Suprapubic skin (tissue), 4 donors: ENCODE data around the gene TPCN2. TPM values are rescaled to one million over a fixed set of nuclear protein-coding genes. Genes with fewer than 3 reads are reported as not detected.

Experiments
- DNase-seq, 2 donors: peaks; one replicate each; pipeline ENCODE4 v3.0.0-alpha.2; 2019; ENCODE audit warnings: low spot score in 2 of 2
- H3K27ac ChIP-seq: fragments of 200-600 bp; sonication (generic); one replicate; pipeline ENCODE4 v1.5.1; 2019
- H3K27me3 ChIP-seq: fragments of 200-600 bp; sonication (generic); one replicate; pipeline ENCODE4 v1.5.1; 2019
- H3K36me3 ChIP-seq: fragments of 200-600 bp; sonication (generic); one replicate; pipeline ENCODE4 v1.5.1; 2019
- H3K4me1 ChIP-seq: fragments of 200-600 bp; sonication (generic); one replicate; pipeline ENCODE4 v1.5.1; 2019
- H3K4me3 ChIP-seq: fragments of 200-600 bp; sonication (generic); one replicate; pipeline ENCODE4 v1.5.1; 2019; ENCODE audit warnings: mild to moderate bottlenecking
- H3K9me3 ChIP-seq: fragments of 200-600 bp; sonication (generic); one replicate; pipeline ENCODE4 v1.5.1; 2019
- EP300 ChIP-seq: sonication (generic); formaldehyde crosslinking; IDR thresholded peaks from one replicate; pipeline ENCODE4 v1.6.1; 2017; ENCODE audit warnings: antibody characterized with exemption
- POLR2A ChIP-seq, 2 donors: fragments of 450-650 bp; IDR thresholded peaks; one replicate each; pipeline ENCODE4 v1.6.1; 2017; ENCODE audit warnings: antibody characterized with exemption in 2 of 2, mild to moderate bottlenecking in 2 of 2, moderate library complexity in 2 of 2
- POLR2AphosphoS5 ChIP-seq, 3 donors: sonication (generic); formaldehyde crosslinking; IDR thresholded peaks; one replicate each; pipeline ENCODE4 v1.6.1; 2017; ENCODE audit warnings: antibody characterized with exemption in 3 of 3
- WGBS: methylation state at CpG from one replicate; pipeline ENCODE4 v1.1.5; 2018; 5-methylcytosine and 5-hydroxymethylcytosine counted together
- total RNA-seq, 4 donors: library from RNA; depleted of rRNA; stranded (reverse); fragments of >200 nt; gene quantifications; one replicate each; pipeline ENCODE4 v1.1.0, GENCODE V29; 2016
- TF ChIP-seq, protein P1 (sequence below), 2 donors: fragments of 200-600 bp in 1 of 2; fragments of 450-650 bp in 1 of 2; sonication (generic) in 1 of 2; IDR thresholded peaks; one replicate each; pipeline ENCODE4 v1.5.1; 2016 to 2019; ENCODE audit warnings: antibody characterized with exemption in 2 of 2, mild to moderate bottlenecking in 1 of 2, moderate library complexity in 1 of 2

Gene TPCN2
- total RNA-seq, 4 donors from 2014 or later = 8.4 to 30.3 (median 24.4) TPM

DNA sequence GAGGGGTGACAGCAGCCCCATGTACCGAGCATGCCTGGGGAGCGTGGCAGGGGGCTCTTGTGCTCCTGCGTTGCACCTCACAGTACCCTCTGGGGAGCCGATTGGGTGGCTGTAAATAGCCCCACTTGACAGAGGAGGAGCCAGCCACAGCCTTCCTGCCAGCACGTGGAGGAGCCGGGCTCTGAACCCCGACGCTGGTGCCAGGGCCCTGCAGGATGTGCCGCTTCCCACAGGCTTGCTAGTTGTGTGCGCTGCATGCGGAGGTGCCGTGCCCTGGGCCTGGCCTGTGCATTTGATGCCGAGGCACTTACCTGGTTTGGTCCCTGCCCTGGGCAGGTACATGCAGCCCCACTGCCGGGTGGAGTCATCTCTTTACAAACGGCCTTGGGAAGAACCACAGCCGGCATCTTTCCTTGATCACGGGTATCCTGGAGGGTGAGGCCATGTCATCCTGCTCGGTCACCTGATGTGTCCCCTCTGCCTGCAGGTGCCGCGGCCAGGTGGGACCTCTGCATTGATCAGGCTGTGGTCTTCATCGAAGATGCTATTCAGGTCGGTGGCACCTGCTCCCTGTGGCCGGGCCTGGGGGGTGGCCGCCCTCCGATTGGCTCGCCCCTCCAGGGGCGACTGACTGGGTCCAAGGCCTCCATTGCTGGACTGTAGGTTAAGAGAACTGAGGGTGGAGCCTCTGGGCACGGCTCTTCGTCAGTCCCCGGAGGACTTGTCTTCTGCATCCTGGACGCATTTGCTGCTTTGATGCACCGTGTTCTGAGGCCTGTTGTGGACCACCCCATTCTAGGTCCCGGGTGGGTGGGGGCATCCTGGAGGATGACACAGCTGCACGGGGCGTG, 5.0 kb downstream of the TPCN2 start:
- TF ChIP-seq EP300 (no peak), POLR2A (IDR thresholded peaks at IDR 0.05) (no peak), POLR2AphosphoS5 (IDR thresholded peaks at IDR 0.05) (no peak)
- TF ChIP-seq, protein P1, sequence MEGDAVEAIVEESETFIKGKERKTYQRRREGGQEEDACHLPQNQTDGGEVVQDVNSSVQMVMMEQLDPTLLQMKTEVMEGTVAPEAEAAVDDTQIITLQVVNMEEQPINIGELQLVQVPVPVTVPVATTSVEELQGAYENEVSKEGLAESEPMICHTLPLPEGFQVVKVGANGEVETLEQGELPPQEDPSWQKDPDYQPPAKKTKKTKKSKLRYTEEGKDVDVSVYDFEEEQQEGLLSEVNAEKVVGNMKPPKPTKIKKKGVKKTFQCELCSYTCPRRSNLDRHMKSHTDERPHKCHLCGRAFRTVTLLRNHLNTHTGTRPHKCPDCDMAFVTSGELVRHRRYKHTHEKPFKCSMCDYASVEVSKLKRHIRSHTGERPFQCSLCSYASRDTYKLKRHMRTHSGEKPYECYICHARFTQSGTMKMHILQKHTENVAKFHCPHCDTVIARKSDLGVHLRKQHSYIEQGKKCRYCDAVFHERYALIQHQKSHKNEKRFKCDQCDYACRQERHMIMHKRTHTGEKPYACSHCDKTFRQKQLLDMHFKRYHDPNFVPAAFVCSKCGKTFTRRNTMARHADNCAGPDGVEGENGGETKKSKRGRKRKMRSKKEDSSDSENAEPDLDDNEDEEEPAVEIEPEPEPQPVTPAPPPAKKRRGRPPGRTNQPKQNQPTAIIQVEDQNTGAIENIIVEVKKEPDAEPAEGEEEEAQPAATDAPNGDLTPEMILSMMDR (IDR thresholded peaks at IDR 0.05) = no peak
- no peak overlapping the region for H3K4me3 ChIP-seq
- no peaks in the 10 kb centered on the region for H3K9me3 ChIP-seq
- no peak overlapping the region for H3K27ac ChIP-seq
- DNase-seq = no peak
- peaks cover 38% of the 10 kb centered on the region for H3K36me3 ChIP-seq
- peaks cover 46% of the 10 kb centered on the region for H3K4me1 ChIP-seq
- no peaks in the 10 kb centered on the region for H3K27me3 ChIP-seq
- WGBS = 82% methylated on average over 6 of the region's 35 CpGs

DNA sequence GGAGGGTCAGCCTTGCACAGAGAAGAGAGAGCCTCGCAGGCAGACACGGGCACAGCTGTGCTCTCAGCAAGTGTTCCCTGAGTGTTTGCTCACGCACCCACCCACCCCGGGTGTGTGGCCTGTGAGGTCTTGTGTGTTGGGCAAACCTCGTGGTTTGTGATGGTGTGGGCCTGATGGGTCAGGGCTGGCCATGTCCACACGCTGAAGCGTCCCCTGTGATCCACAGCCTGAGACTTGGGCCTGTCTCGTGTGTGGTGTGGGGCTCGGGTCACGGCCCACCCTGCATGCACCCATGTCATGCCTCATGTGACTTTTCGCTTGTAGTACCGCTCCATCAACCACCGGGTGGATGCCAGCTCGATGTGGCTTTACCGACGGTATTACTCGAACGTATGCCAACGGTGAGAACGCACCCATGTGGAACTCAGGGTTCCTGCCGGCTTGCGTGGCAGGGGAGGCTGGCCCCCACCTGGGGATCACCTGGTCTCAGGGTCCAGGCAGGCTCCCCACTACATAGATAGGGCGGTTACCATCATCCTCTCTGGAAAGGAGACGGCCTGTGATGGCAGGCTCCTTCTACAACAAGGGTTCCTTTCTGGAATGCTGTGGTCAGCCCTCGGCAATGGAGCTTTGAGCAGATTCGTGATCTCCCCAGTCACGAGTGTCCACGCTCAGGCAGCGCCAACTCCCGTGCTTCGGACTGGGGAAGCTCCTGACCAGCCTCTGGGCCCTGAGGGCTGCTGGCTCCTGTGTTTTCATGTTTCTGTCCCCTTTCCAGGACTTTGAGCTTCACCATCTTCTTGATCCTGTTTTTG, 5.9 kb downstream of the TPCN2 start:
- 93% methylated on average over 20 of the region's 31 CpGs for WGBS
- Histone ChIP-seq H3K27ac (no peak overlapping the region), H3K36me3 (peaks cover 46% of the 10 kb centered on the region), H3K4me1 (peaks cover 41% of the 10 kb centered on the region), H3K4me3 (no peak overlapping the region), H3K9me3 (no peaks in the 10 kb centered on the region), H3K27me3 (no peaks in the 10 kb centered on the region)
- DNase-seq = no peak
- TF ChIP-seq POLR2A (IDR thresholded peaks at IDR 0.05) (no peak), EP300 (no peak), POLR2AphosphoS5 (IDR thresholded peaks at IDR 0.05) (no peak)
- TF ChIP-seq, protein P1 (IDR thresholded peaks at IDR 0.05) = no peak

DNA sequence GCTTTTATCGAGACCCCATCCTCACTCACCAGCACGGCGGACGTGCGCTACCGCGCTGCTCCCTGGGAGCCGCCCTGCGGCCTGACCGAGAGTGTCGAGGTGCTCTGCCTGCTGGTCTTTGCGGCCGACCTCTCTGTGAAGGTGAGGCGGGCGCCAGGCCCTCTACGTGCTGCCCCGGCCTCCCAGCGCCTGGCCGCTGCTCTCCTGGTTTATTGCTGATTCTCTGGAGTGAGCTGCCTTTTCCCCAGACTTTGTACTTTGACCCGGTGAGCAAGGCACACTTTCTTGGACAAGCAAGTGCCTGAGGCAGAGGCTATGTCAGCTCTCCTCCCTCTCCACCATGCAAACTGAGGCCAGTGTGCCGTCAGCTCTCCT, 6.5 kb downstream of the TPCN2 start:
- 95% methylated on average over 21 of the region's 21 CpGs for WGBS
- no peak for DNase-seq
- H3K27me3 ChIP-seq = no peaks in the 10 kb centered on the region
- H3K4me3 ChIP-seq = no peak overlapping the region
- H3K4me1 ChIP-seq = peaks cover 35% of the 10 kb centered on the region
- no peaks in the 10 kb centered on the region for H3K9me3 ChIP-seq
- TF ChIP-seq, protein P1 (IDR thresholded peaks at IDR 0.05) = no peak
- TF ChIP-seq EP300 (no peak), POLR2AphosphoS5 (IDR thresholded peaks at IDR 0.05) (no peak), POLR2A (IDR thresholded peaks at IDR 0.05) (no peak)
- no peak overlapping the region for H3K27ac ChIP-seq
- peaks cover 50% of the 10 kb centered on the region for H3K36me3 ChIP-seq

DNA sequence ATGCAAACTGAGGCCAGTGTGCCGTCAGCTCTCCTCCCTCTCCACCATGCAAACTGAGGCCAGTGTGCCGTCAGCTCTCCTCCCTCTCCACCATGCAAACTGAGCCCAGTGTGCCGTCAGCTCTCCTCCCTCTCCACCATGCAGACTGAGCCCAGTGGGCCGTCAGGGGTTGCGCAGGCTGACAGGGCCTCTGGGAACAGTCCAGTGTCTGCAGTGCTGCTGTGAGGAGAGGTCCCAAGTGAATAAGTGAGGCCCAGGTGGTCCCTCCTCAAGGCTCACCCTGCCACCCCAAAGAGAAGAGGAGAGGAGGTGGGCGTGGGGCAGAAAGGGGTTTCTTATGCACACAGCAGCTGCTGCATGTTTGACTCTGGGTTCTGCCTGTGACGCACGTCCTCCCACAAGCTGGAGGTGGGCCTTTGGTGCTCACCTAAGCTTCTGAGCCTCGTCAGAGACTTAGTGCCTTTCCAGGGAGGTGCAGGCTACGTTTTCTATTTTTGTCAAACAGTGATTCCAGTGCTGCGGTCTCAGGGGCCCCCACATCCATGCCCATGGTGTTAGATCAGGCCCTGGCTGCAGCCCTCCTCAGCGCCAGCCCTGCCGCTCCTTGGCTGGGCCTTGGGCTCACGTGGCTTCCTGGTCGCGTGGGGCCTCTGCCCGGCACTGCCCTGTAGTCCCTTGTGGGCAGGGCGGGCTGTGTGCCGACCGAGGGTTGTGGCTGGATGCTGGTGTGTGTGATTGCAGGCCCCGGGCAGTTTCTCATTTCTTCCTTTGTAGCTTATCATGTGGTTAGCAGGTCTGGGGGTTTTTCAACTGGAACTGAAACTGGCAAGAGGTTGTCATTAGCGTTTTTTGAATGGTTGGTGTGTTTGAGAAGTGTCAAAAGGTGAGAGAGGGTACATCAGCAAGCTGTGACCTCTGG, 7.1 kb downstream of the TPCN2 start:
- WGBS = 88% methylated on average over 9 of the region's 22 CpGs
- Histone ChIP-seq H3K36me3 (peaks cover 50% of the 10 kb centered on the region), H3K27me3 (no peaks in the 10 kb centered on the region), H3K27ac (no peak overlapping the region), H3K9me3 (no peaks in the 10 kb centered on the region), H3K4me1 (peaks cover 28% of the 10 kb centered on the region), H3K4me3 (no peak overlapping the region)
- TF ChIP-seq EP300 (no peak), POLR2A (IDR thresholded peaks at IDR 0.05) (no peak), POLR2AphosphoS5 (IDR thresholded peaks at IDR 0.05) (no peak)
- TF ChIP-seq, protein P1 (IDR thresholded peaks at IDR 0.05) = no peak
- peak in 1 of 2 donors; percentile 80 for DNase-seq
